M059J (cell line): ENCODE measurements around the gene BOLA2B. TPM values are rescaled to one million over a fixed set of nuclear protein-coding genes. Genes with fewer than 3 reads are reported as not detected.
"Not testable (repeated sequence)": the region's sequence is repeated elsewhere in the genome, so short reads cannot be mapped to it uniquely, and the experiment has no call there.

ENCODE experiments used
- DNase-seq: peaks from one replicate; pipeline ENCODE4 v3.0.0-alpha.2; 2012; ENCODE audit warnings: low read depth
- total RNA-seq: library from RNA; depleted of rRNA; stranded (reverse); fragments of >200 nt; shearing (Covaris generic); gene quantifications from 2 replicates; pipeline ENCODE4 v1.2.3, GENCODE V29; 2014

BOLA2B gene
- total RNA-seq, 1 experiment from 2014 or later = 397 TPM

DNA sequence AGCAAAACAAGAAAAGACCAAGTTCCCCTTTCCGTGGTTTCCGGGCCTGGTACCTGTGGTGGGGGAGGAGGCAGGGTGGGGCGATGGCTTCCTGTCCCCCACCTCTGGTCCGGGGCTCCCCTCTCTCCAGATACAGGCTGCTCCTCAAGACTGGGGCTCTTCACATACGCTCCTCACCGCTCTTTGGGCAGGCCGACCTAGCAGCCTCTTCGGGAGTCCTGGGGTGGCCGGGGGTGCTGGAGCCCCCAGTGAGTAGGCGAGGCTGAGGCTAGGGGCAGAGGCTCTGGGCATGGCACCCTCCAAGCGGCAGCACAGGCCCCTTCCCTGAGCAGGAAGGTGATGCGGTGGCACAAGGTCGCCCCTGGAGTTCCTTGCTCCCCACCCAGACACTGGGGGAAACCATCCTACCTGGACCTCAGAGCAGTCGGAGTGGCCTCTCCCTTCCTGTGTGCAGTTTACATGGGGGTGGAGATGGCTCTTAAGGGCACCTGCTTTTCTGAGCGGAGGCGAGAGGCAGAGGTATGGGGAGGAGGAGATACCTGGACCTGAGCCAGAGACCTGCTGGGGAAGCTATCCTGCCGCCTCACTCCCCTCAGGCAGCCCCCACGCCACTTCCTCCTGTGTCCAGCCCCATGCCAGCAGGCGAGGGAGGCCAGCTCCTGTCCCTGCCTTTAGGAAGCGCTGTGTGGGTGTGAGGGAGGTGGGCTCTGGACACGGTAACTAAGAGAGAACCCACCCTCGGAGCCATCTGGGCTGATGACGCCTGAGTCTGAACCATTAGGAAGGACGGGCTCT lies 9.2 kb downstream of the BOLA2B start:
- no peak for DNase-seq

DNA sequence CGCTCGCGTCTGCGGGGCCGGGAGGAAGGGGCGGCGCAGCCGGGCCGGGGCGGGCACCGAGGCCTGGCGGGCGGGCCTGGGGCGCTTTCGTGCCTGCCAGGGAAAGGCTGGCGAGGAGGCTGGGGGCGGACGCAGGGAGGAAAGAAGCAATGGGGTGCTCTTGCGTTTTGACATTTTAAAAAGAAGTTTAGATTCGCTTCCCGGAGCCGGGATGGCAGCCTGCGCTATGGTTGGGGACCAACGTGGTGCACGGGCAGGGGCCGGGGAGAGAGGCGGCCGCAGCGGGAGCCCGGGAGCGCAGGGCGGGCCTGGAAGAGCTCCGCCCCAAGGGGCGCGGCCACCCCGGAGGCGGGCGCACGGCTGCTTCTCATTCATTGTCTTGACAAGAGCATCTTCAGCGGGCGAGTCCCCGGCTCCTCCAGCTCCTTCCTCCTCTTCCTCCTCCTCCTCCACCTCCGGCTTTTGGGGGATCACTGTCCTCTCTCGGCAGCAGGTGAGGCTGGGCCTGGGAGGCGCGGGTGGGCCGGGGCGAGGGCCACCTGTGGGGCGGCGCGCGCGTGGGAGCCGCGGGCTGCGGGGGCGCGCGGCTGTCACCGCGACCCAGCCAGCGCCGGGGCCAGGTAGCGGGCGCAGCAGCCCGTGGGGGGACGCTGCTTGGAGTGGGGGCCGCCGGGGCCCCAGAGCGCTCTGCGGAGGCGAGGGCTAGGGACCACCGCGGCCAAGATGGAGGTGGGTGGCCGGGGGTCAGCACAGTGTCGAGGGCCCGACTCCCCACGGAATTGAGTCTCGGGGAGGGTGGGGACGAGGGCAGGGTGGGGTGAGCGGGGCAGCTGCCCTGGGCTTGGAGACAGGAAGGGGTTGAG lies 10.0 kb downstream of the BOLA2B start, which contains the start of gene CORO1A:
CORO1A (plus strand) TSS at position 370 of the 863 bp plus-strand sequence. CDS start 1,608 bp downstream, outside the sequence.
- peak; percentile 71 for DNase-seq

GRCh38 chr16:30180741-30181140 lies 12.7 kb downstream of the BOLA2B start:
- no peak for DNase-seq

GRCh38 chr16:30179931-30180330 lies 13.5 kb downstream of the BOLA2B start:
- DNase-seq = no peak

GRCh38 chr16:30179195-30179594 lies 14.3 kb downstream of the BOLA2B start:
- no peak for DNase-seq

GRCh38 chr16:30176876-30177275 lies 16.6 kb downstream of the BOLA2B start:
- not testable (repeated sequence) for DNase-seq

DNA sequence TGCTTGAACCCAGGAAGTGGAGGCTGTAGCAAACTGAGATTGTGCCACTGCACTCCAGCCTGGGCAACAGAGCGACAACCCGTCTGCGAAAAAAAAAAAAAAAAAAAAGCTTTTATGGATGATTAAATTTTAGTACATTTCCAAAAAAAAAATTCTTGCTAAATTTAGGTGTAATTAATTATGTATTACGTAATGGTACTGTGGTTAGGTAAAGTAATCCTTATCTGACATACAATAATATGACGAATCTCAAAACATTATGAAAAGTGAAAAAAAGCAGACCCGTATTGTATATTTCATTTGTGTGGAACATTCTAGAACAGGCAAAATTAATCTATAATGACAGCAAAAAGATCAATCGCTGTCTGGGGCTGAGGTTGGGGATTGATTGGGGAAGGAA lies 20.4 kb downstream of the BOLA2B start:
- no peak for DNase-seq

- not testable (repeated sequence) for DNase-seq
These were observed 23.3 kb downstream of the BOLA2B start for GRCh38 chr16:30170145-30170544.

DNA sequence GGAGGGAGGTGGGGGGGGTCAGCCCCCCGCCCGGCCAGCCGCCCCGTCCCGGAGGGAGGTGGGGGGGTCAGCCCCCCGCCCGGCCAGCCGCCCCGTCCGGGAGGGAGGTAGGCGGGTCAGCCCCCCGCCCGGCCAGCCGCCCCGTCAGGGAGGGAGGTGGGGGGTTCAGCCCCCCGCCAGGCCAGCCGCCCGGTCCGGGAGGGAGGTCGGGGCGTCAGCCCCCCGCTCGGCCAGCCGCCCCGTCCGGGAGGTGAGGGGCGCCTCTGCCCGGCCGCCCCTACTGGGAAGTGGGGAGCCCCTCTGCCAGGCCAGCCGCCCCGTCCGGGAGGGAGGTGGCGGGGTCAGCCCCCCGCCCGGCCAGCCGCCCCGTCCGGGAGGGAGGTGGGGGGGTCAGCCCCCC lies 24.1 kb downstream of the BOLA2B start:
- not testable (repeated sequence) for DNase-seq

GRCh38 chr16:30168746-30169145 lies 24.7 kb downstream of the BOLA2B start:
- not testable (repeated sequence) for DNase-seq

- DNase-seq = no peak
These were observed 27.1 kb downstream of the BOLA2B start for GRCh38 chr16:30166202-30166902.

- no peak for DNase-seq
These were observed 29.9 kb downstream of the BOLA2B start for GRCh38 chr16:30163538-30163937.

GRCh38 chr16:30157214-30157613 lies 36.3 kb downstream of the BOLA2B start:
- DNase-seq = no peak

- DNase-seq = no peak
These were observed 38.3 kb downstream of the BOLA2B start for GRCh38 chr16:30155188-30155587.

DNA sequence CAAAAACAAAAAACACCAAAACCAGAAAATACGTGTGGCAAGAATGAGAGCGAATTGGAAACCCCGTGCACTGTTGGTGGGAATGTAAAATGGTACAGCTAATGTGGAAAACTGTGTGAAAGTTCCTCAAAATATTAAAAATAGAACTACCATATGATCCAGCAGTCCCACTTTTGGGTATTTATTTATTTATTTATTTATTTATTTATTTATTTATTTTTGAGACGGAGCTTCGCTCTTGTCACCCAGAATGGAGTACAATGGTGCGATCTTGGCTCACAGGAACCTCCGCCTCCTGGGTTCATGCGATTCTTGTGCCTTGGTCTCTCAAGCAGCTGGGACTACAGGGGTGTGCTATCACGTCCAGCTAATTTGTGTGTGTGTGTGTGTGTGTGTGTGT lies 40.9 kb downstream of the BOLA2B start:
- DNase-seq = no peak

DNA sequence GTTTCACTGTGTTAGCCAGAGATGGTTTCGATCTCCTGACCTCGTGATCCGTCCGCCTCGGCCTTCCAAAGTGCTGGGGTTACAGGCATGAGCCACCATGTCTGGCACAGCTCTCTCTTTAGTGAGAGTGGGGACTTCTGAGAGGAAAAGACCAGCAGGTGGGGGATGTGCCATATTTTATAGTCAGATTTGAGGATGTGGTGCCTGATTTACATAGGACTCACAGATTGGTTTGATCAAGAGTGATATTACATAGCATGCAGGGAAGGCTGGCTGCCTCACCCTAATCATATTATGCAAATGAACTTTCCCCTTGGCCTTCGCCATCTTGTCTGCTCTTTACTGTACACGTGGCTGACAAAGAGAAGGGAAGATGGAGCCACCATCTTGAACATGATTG lies 42.4 kb downstream of the BOLA2B start:
- no peak for DNase-seq

GRCh38 chr16:30149250-30149930 lies 44.1 kb downstream of the BOLA2B start:
- DNase-seq = no peak

- no peak for DNase-seq
These were observed 45.5 kb downstream of the BOLA2B start for GRCh38 chr16:30147843-30148510.

GRCh38 chr16:30145657-30146056 lies 47.8 kb downstream of the BOLA2B start:
- DNase-seq = no peak

GRCh38 chr16:30144917-30145316 lies 48.5 kb downstream of the BOLA2B start:
- no peak for DNase-seq

DNA sequence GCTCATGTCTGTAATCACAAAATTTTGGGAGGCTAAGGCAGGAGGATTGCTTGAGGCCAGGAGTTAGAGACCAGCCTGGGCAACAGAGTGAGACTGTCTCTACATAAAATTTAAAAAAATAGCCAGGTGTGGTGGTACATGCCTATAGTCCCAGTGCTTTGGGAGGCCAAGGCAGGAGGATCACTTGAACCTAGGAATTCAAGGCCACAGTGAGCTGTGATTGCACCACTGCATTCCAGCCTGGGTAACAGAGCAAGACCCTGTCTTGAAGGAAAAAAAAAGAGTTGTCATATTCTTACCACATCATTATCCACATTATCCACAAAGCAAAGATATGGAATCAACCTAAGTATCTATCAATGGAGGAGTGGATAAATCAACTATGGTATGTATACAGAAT lies 49.4 kb downstream of the BOLA2B start:
- DNase-seq = no peak
